C4-2B (cell line): ENCODE data around the gene NUCKS1.

Source experiments
- CTCF ChIP-seq: fragments of 450-650 bp; conservative IDR thresholded peaks from 2 replicates; pipeline ENCODE4 v1.5.1; 2017; ENCODE audit warnings: mild to moderate bottlenecking
- ZFX ChIP-seq: fragments of 450-650 bp; IDR thresholded peaks from 2 replicates; pipeline ENCODE4 v1.6.1; 2017

DNA sequence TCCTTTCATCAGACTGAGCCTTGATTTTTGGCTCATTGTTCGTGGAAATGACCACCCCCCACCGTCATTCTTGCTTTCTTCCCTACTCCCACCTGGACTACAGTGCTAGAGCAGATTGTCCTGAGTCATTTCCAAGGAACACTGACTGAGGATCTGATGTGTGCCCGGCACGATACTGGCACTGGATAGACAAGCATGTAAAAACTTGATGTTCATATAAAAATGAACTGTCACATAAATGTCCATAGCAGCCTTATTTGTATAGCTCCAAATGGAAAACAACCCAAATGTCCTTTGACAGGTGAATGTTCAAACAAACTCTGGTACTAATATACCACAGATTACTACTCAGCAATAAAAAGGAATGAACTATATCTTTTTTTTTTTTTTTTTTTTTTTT is 51.1 kb downstream of the NUCKS1 start:
- TF ChIP-seq CTCF (no peak), ZFX (no peak)
